Fibroblast of lung (primary cell): ENCODE measurements around the gene MROH8. TPM values are rescaled to one million over a fixed set of nuclear protein-coding genes. Genes with fewer than 3 reads are reported as not detected.

Source experiments
- DNase-seq, 2 donors: peaks; one replicate each; pipeline versions ENCODE4 v3.0.0 to v3.0.0-alpha.2; 2010; ENCODE audit warnings: low read depth in 2 of 2
- H2AFZ ChIP-seq: 2 replicates; pipeline ENCODE4 v1.5.1; 2012; ENCODE audit warnings: low read length, control low read depth, inconsistent platforms
- H3K27ac ChIP-seq: 2 replicates; pipeline ENCODE4 v1.5.1; 2011; ENCODE audit warnings: low read length, control low read depth; ENCODE audit not compliant: insufficient read depth
- H3K27me3 ChIP-seq: 2 replicates; pipeline ENCODE4 v1.5.1; 2011; ENCODE audit warnings: mild to moderate bottlenecking, low read length; ENCODE audit not compliant: control insufficient read depth, insufficient read depth
- H3K36me3 ChIP-seq: 2 replicates; pipeline ENCODE4 v1.5.1; 2011; ENCODE audit warnings: low read length; ENCODE audit not compliant: control insufficient read depth, insufficient read depth
- H3K4me1 ChIP-seq: 2 replicates; pipeline ENCODE4 v1.5.1; 2011; ENCODE audit warnings: low read length; ENCODE audit not compliant: control insufficient read depth, insufficient read depth; ENCODE audit errors: extremely low read depth
- H3K4me2 ChIP-seq: 2 replicates; pipeline ENCODE4 v1.5.1; 2011; ENCODE audit warnings: low read length, control low read depth; ENCODE audit not compliant: insufficient read depth; ENCODE audit errors: extremely low read depth
- H3K4me3 ChIP-seq, 4 experiments: fragments of 200-600 bp in 1 of 4; sonication (generic) in 1 of 4; replicated peaks in 1 of 4; 2 replicates each; pipeline ENCODE4 v1.5.1; 2011 to 2016; ENCODE audit warnings: low read length in 4 of 4, low read depth in 3 of 4, mild to moderate bottlenecking in 3 of 4, control low read depth in 2 of 4, inconsistent platforms in 1 of 4, mixed read lengths in 1 of 4; ENCODE audit not compliant: insufficient read depth in 1 of 4; ENCODE audit errors: control extremely low read depth in 1 of 4
- H3K79me2 ChIP-seq: 2 replicates; pipeline ENCODE4 v1.5.1; 2012; ENCODE audit warnings: mild to moderate bottlenecking, low read length, inconsistent platforms; ENCODE audit not compliant: control insufficient read depth, insufficient read depth
- H3K9ac ChIP-seq: 2 replicates; pipeline ENCODE4 v1.5.1; 2011; ENCODE audit warnings: mild to moderate bottlenecking, low read length, control low read depth; ENCODE audit not compliant: insufficient read depth
- H3K9me3 ChIP-seq: 2 replicates; pipeline ENCODE4 v1.5.1; 2012; ENCODE audit warnings: low read depth, low read length; ENCODE audit not compliant: control insufficient read depth, insufficient read depth
- H4K20me1 ChIP-seq: 2 replicates; pipeline ENCODE4 v1.5.1; 2011; ENCODE audit warnings: low read length; ENCODE audit not compliant: control insufficient read depth, insufficient read depth; ENCODE audit errors: extremely low read depth
- EZH2 ChIP-seq: IDR thresholded peaks from 2 replicates; pipeline ENCODE4 v1.5.1; 2012; ENCODE audit warnings: low read length, control low read depth, mild to moderate bottlenecking; ENCODE audit errors: missing control alignments
- polyA plus RNA-seq, 2 donors: library from polyadenylated mRNA; depleted of rRNA in 1 of 2; stranded (reverse) in 1 of 2; unstranded in 1 of 2; fragments of >200 nt; gene quantifications; 2 replicates each; pipeline ENCODE4 v1.2.1, GENCODE V29; 2011 to 2012; ENCODE audit warnings: missing spikeins in 1 of 2
- total RNA-seq: library from RNA; depleted of rRNA; stranded (reverse); fragments of >200 nt; gene quantifications from 2 replicates; pipeline ENCODE4 v1.2.1, GENCODE V29; 2014
- TF ChIP-seq, protein P1 (sequence below), 2 donors: IDR thresholded peaks in 1 of 2; conservative IDR thresholded peaks in 1 of 2; 1 replicate in 1 of 2; 2 replicates in 1 of 2; pipeline ENCODE4 v1.5.1; 2011 to 2012; ENCODE audit warnings: low read length in 2 of 2, control low read depth in 1 of 2, inconsistent platforms in 1 of 2, low read depth in 1 of 2, mild to moderate bottlenecking in 1 of 2

The MROH8 gene
- total and polyA plus RNA-seq, 2 donors (not counting 1 experiment from before 2014, with no cell fraction given) = 1.2 to 2.9 TPM

DNA sequence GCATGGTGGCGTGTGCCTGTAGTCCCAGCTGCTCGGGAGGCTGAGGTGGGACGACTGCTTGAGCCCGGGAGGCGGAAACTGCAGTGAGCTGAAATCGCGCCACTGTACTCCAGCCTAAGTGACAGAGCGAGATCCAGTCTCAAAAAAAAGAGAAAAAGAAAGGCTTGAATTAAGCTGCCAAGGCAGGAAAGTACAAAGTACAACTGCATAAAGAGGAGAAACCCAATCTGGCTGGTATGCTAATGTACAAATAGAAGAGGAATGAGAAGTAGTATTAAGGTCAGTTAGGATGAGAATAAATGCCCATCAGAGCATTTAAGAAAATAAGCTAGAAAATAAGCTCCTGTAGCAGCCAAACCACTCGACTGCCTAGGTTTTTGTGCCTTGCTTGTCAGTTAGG, 23.4 kb downstream of the MROH8 start:
- Histone ChIP-seq H3K4me3 (no peak overlapping the region), H3K4me1 (no peaks in the 10 kb centered on the region), H2AFZ (no peak overlapping the region), H3K27ac (no peak overlapping the region), H4K20me1 (no peaks in the 10 kb centered on the region), H3K27me3 (no peaks in the 10 kb centered on the region), H3K4me2 (no peak overlapping the region), H3K79me2 (no peaks in the 10 kb centered on the region), H3K36me3 (no peaks in the 10 kb centered on the region), H3K9me3 (no peaks in the 10 kb centered on the region), H3K9ac (no peak overlapping the region)
- DNase-seq = no peak
- no peak for TF ChIP-seq EZH2
- TF ChIP-seq, protein P1, sequence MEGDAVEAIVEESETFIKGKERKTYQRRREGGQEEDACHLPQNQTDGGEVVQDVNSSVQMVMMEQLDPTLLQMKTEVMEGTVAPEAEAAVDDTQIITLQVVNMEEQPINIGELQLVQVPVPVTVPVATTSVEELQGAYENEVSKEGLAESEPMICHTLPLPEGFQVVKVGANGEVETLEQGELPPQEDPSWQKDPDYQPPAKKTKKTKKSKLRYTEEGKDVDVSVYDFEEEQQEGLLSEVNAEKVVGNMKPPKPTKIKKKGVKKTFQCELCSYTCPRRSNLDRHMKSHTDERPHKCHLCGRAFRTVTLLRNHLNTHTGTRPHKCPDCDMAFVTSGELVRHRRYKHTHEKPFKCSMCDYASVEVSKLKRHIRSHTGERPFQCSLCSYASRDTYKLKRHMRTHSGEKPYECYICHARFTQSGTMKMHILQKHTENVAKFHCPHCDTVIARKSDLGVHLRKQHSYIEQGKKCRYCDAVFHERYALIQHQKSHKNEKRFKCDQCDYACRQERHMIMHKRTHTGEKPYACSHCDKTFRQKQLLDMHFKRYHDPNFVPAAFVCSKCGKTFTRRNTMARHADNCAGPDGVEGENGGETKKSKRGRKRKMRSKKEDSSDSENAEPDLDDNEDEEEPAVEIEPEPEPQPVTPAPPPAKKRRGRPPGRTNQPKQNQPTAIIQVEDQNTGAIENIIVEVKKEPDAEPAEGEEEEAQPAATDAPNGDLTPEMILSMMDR (conservative IDR thresholded peaks at IDR 0.05 in 1 of 2, IDR thresholded peaks at IDR 0.05 in 1 of 2; ENCODE audit: low read depth in 1 of 2, low read length in 2 of 2) = no peak

DNA sequence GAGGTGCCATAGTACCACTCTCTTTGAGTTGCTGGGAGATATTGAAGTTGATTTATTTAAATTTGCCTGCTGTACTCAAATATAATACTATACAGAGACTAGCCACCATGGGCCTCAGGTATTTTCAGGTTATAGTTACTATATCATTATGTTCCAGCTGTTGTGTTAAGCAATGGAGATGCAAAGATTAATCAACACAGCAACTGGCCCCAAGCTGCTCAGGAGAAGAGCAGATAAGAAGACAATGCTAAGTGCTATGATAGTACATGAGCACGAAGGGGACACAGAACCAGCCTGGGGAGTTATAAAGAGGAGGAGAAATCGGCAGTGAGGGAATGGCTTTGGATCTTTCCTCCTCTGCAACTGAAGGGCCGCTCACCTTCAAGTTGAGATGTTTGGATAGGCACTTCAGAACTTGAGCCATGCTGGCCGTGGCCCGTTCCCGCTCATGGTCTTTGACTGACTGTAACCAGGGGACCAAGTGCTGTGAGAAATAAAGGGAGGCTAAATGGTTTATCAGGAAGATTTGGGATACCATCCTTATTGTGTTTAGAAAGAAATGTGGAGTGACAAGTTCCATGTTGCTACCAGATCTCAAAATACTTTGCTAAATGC, 24.6 kb downstream of the MROH8 start:
- no peaks in the 10 kb centered on the region for H3K4me1 ChIP-seq
- H2AFZ ChIP-seq = no peak overlapping the region
- no peaks in the 10 kb centered on the region for H3K79me2 ChIP-seq
- TF ChIP-seq, protein P1 (conservative IDR thresholded peaks at IDR 0.05 in 1 of 2, IDR thresholded peaks at IDR 0.05 in 1 of 2; ENCODE audit: low read depth in 1 of 2, low read length in 2 of 2) = no peak
- no peak for TF ChIP-seq EZH2
- DNase-seq = no peak
- no peak overlapping the region for H3K4me2 ChIP-seq
- no peak overlapping the region for H3K9ac ChIP-seq
- H4K20me1 ChIP-seq = no peaks in the 10 kb centered on the region
- H3K4me3 ChIP-seq = no peak overlapping the region
- no peak overlapping the region for H3K27ac ChIP-seq
- H3K9me3 ChIP-seq = no peaks in the 10 kb centered on the region
- H3K27me3 ChIP-seq = no peaks in the 10 kb centered on the region
- no peaks in the 10 kb centered on the region for H3K36me3 ChIP-seq

DNA sequence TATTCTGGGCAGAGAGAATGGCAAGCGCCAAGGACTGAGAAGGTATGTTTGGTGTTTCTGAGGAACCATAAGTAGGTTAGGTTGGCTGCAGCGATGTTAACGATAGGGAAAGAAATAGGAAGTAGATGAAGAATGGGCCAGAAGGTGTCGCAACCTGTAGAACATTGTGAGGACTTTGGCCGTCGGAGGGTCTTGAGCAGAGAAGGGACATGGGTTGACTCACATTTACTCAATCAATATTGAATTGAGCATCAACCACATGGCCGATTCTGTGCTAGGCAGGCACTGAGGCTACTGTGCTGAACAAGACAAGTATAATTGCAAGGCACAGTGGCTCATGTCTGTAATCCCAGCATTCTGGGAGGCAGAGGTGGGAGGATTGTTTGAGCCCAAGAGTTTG, 27.1 kb downstream of the MROH8 start:
- Histone ChIP-seq H3K27me3 (no peaks in the 10 kb centered on the region), H3K9ac (no peak overlapping the region), H3K79me2 (no peaks in the 10 kb centered on the region), H3K4me1 (no peaks in the 10 kb centered on the region), H3K4me2 (no peak overlapping the region), H3K4me3 (no peak overlapping the region), H3K9me3 (no peaks in the 10 kb centered on the region), H3K36me3 (no peaks in the 10 kb centered on the region), H3K27ac (no peak overlapping the region), H2AFZ (no peak overlapping the region), H4K20me1 (no peaks in the 10 kb centered on the region)
- no peak for DNase-seq
- TF ChIP-seq EZH2 = no peak
- TF ChIP-seq, protein P1 (conservative IDR thresholded peaks at IDR 0.05 in 1 of 2, IDR thresholded peaks at IDR 0.05 in 1 of 2; ENCODE audit: low read depth in 1 of 2, low read length in 2 of 2) = no peak
